ENCODE results near the gene LRBA. TPM values are rescaled to one million over a fixed set of nuclear protein-coding genes. Genes with fewer than 3 reads are reported as not detected.

Gene LRBA
- polyA plus RNA-seq, 3 donors, result 64.0 to 70.1 (median 67.0) TPM

DNA sequence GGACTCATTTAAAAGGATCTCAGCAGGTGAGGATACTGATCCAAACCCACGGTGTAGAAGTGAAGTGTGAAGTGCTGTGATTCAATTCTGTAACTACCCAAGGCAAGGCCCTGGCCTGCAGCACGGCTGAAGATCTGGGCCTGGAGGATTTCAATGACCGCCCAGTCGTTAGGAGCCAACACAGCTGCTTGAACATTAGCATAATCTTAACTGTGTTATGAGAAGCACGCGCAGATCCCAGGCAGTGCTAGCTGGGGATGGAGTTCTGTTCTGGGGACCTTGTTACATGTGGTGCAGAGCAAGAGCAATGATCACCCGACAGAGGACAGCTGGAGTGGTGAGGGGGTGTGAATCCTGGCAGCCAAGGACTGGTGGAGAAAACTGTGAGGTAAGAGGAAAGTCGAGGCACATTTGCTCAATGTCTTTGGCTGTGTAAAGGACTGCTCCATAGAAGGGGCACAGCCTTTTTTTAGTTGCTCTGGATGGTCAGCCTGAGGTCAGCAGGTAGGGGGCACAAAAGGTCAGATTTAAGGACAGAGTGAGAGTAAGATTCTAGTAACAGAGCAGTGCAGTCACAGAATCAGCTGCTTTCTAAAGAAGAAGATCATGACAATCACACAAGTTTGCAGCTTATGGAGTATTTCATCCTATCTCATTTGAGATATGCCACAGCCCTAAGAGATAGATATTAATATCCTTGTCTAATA is 755.1 kb downstream of the LRBA start:
- peak in 1 of 11 donors; percentile 31 for DNase-seq (ENCODE audit: extremely low read depth in 1 of 11, low read depth in 9 of 11, low spot score in 4 of 11)

GRCh38 chr4:150258569-150258968 is 756.5 kb downstream of the LRBA start:
- DNase-seq (ENCODE audit: extremely low read depth in 1 of 11, low read depth in 9 of 11, low spot score in 4 of 11), result no peak

GRCh38 chr4:150256841-150257730 is 758.0 kb downstream of the LRBA start:
- DNase-seq (ENCODE audit: extremely low read depth in 1 of 11, low read depth in 9 of 11, low spot score in 4 of 11), result no peak

DNA sequence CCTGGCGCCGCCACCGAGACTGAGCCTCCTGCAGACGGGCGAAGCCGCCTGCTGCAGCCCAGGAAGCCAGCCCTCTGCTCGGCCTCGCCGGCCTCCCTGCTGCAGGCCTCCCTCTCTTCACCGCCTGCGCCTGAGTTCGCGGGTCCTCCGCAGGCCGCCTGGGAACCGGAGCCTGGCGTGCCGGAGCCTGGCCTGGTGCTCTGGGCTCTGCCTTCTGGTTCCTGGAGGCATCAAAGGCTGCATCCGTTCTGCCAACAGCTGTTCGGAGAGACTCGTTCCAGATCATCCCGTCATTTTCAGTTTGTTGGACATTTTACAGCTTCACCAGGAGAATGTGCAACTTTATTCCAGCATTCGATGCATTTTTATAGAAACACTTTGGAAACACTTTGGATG is 758.9 kb downstream of the LRBA start:
- no peak for DNase-seq (ENCODE audit: extremely low read depth in 1 of 11, low read depth in 9 of 11, low spot score in 4 of 11)

DNA sequence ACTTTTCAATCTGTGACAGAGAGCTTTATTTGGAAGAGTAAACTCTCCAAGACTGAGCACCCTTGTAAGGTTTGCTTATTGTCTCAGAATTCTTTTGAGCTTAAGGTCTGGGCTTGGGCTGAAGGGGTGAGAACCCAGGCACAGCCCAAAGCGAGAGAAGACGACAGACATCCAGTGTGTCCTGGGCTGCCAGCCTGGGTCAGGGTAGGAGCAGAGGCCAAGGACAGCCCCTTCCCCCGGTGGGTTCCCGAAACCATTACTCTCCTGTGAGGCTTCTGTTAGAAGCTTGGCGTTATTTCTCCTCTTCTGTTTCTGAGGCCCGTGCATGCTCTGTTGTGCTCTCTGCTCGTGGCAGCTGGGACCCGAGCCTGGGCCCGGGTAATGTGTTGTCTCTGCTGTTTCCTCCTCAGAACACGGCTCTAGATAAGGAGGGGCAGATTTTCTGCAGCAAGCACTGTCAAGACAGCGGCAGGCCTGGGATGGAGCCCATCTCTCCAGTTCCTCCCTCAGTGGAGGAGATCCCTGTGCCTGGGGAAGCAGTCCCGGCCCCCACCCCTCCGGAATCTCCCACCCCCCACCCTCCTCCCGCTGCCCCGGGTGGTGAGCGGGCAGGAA is 759.4 kb downstream of the LRBA start:
- no peak for DNase-seq (ENCODE audit: extremely low read depth in 1 of 11, low read depth in 9 of 11, low spot score in 4 of 11)

- no peak for DNase-seq (ENCODE audit: extremely low read depth in 1 of 11, low read depth in 9 of 11, low spot score in 4 of 11)
Measured at GRCh38 chr4:150253965-150254630, 761.0 kb downstream of the LRBA start.

- no peak for DNase-seq (ENCODE audit: extremely low read depth in 1 of 11, low read depth in 9 of 11, low spot score in 4 of 11)
Measured at GRCh38 chr4:150253416-150253815, 761.7 kb downstream of the LRBA start.

DNA sequence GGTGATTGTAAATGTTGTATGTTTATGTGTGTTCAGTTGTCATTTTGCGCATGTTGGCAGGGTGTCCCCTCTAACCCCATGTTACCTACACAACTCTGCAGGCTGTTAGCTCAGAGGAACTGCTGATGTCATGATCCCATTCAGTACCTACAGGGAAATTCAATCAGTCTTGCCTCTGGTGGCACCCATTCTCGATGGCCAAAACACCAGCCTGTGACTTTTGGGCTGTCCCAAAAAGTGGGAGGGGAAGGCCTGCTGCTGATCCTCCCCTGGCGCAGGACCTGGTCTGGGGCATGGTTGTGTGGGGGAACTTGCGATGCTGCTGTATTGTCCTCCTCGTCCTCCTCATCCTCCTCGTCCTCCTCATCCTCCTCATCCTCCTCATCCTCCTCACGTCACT is 762.3 kb downstream of the LRBA start:
- DNase-seq (ENCODE audit: extremely low read depth in 1 of 11, low read depth in 9 of 11, low spot score in 4 of 11), result no peak

DNA sequence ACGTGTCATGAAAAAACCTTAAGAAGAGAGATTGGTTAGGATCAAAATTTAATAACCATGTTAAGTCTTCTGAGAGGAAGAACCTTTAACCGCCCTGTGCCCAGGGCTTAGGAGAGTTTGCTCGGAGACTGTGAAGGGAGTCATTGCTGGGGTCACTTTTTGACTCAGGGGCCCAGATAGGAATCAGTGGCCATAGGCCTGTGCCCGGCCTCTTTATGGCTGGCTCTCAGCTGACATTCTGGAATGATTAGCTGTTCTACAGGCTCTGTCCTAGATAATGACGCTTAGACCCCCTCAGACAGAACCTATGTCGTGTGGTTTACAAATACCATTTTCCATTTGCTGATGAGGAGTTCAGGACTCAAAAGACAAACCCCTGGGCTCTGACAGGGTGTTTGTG is 762.8 kb downstream of the LRBA start:
- DNase-seq (ENCODE audit: extremely low read depth in 1 of 11, low read depth in 9 of 11, low spot score in 4 of 11), result no peak

DNA sequence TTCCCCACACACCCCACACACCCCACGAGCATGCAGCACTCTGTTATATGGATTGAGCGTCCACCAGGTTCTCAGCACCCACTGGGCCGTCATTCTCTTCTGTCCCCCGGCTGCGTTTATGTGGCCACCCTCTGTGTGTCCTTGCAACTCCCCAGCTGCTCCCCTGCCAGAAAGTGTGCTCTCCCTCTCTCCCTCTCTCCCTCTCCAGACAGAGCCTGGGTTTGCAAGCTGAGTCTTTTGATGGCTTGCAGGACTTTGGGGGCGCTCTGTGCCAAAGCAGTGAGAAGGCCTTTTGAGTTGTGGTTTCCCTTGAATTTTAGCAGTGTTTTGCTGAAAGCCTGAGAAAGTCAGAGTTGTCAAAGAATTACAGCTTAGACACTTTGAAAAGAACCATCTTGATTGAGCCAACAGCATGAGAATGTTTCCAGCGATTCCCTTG is 763.3 kb downstream of the LRBA start:
- peak in 2 of 11 donors; percentile 46 to 50 for DNase-seq (ENCODE audit: extremely low read depth in 1 of 11, low read depth in 9 of 11, low spot score in 4 of 11)

DNA sequence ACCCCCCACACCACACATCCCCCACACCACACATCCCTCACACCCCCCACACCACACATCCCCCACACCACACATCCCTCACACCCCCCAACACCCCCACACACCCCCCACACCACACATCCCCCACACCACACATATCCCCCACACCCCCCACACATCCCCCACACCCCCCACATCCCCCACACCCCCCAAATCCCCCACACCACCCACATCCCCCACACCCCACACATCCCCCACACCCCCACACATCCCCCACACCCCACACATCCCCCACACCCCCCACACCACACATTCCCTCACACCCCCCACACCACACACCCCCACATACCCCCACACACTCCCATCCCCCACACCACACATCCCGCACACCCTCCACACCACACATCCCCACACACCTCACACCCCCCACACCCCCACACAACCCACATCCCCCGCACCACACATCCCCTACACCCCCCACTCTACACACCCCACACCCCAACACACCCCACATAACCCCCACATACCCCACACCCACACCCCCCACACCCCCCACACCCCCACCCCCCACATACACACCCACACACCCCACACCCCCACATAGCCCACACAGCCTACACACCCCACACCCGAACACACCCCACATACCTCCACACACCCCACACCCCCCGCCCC is 764.0 kb downstream of the LRBA start:
- no peak for DNase-seq (ENCODE audit: extremely low read depth in 1 of 11, low read depth in 9 of 11, low spot score in 4 of 11)

GRCh38 chr4:150250293-150250997 is 764.6 kb downstream of the LRBA start:
- no peak for DNase-seq (ENCODE audit: extremely low read depth in 1 of 11, low read depth in 9 of 11, low spot score in 4 of 11)

DNA sequence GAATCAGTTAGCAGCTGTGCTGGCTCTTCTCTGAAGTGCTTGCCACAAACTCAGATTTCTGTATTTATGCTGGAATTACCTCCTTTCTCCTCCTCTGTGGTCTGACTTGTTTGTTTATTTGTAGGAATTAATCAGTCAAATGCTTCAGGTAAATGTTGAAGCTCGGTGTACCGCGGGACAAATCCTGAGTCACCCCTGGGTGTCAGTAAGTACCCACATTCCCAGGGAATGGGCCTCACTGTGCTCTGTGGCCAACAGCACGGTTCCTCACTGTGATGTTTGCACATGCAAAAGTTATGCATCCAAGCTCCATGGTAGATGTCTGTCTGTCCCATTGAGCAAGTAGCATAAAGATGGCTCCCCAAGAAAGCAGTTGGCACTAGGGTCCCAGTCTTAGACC is 766.9 kb downstream of the LRBA start:
- DNase-seq (ENCODE audit: extremely low read depth in 1 of 11, low read depth in 9 of 11, low spot score in 4 of 11), result no peak

DNA sequence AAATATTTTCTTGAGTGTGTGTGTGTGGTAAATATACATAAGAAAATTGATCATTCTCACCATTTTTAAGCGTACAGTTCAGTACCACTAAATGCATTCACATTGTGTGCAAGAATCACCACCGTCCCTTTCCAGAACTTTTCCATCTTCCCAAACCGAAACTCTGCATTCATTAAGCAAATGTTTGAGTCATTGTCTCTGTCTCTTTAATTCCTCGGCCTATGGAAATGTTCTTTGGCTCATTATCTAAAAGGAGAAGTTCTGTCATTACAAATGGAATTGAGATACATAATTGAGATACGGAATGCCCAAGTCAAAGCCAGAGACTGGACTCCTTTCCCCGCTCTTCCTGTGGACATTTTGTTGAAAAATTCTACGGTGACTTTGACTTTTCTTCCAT is 767.9 kb downstream of the LRBA start:
- no peak for DNase-seq (ENCODE audit: extremely low read depth in 1 of 11, low read depth in 9 of 11, low spot score in 4 of 11)

- peak in 3 of 11 donors; percentile 39 to 42 (median 41) for DNase-seq (ENCODE audit: extremely low read depth in 1 of 11, low read depth in 9 of 11, low spot score in 4 of 11)
Measured at GRCh38 chr4:150244600-150244999, 770.5 kb downstream of the LRBA start.

- DNase-seq (ENCODE audit: extremely low read depth in 1 of 11, low read depth in 9 of 11, low spot score in 4 of 11), result no peak
Measured at GRCh38 chr4:150243932-150244331, 771.2 kb downstream of the LRBA start.

DNA sequence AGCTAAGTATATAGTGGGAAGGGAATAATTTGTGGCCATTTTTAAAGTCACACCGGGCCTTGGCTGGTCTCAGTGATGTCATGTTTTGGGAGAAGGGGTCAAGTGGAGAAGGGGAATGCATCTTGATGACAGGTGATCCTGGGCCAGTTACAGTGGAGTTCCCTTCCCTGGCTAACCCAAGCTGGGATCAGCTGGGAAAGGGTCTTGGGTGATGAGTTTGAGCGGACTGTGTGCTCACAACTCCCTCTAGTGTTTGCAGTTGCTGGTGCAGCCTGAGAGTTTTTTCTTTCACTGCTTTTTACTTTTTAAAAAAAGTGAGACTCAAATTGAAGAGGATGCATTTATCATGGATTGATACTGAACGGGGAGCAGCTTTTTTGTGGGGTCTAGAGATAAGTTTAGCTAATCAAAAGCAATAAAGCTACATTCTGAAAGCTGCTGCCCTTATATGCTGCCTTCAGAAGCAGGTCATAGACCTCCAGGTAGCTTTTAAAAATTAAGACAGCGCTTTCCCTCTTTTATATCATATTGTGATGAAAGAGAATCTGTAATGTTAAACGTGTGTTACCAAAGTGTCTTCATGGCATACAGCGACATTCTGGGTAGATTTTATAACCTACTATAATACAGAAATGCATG is 772.1 kb downstream of the LRBA start:
- peak in 2 of 11 donors; percentile 41 for DNase-seq (ENCODE audit: extremely low read depth in 1 of 11, low read depth in 9 of 11, low spot score in 4 of 11)

GRCh38 chr4:150240011-150240410 is 775.1 kb downstream of the LRBA start:
- no peak for DNase-seq (ENCODE audit: extremely low read depth in 1 of 11, low read depth in 9 of 11, low spot score in 4 of 11)
